Stimulated activated CD8-positive, alpha-beta memory T cell treated with anti-CD3 and anti-CD28 coated beads, Interleukin-4, amount 100 ng/mL, for 4 hours (primary cell): Measurements from ENCODE around the gene MAP3K13.

Experiments used
- DNase-seq, 2 donors: peaks; one replicate each; pipeline ENCODE4 v3.0.0-alpha.2; 2020; ENCODE audit warnings: low read depth in 2 of 2, low spot score in 1 of 2

The MAP3K13 gene

GRCh38 chr3:185504636-185505035 lies 141.7 kb downstream of the MAP3K13 start:
- no peak for DNase-seq

- no peak for DNase-seq
Measured at GRCh38 chr3:185507883-185508282, 144.9 kb downstream of the MAP3K13 start.

- no peak for DNase-seq
Measured at GRCh38 chr3:185508335-185508991, 145.5 kb downstream of the MAP3K13 start.

GRCh38 chr3:185511711-185512110 lies 148.8 kb downstream of the MAP3K13 start:
- no peak for DNase-seq

GRCh38 chr3:185517387-185518130 lies 154.6 kb downstream of the MAP3K13 start:
- no peak for DNase-seq

GRCh38 chr3:185519021-185519420 lies 156.1 kb downstream of the MAP3K13 start:
- DNase-seq, result no peak

- DNase-seq, result no peak
Measured at GRCh38 chr3:185521349-185522138, 158.6 kb downstream of the MAP3K13 start.

GRCh38 chr3:185526349-185526951 lies 163.5 kb downstream of the MAP3K13 start:
- no peak for DNase-seq

GRCh38 chr3:185527364-185527763 lies 164.4 kb downstream of the MAP3K13 start:
- no peak for DNase-seq

GRCh38 chr3:185528532-185528931 lies 165.6 kb downstream of the MAP3K13 start:
- no peak for DNase-seq

GRCh38 chr3:185530856-185531255 lies 167.9 kb downstream of the MAP3K13 start:
- DNase-seq, result no peak

GRCh38 chr3:185532901-185533300 lies 170.0 kb downstream of the MAP3K13 start:
- no peak for DNase-seq

GRCh38 chr3:185534511-185534910 lies 171.6 kb downstream of the MAP3K13 start:
- no peak for DNase-seq

GRCh38 chr3:185537369-185537970 lies 174.5 kb downstream of the MAP3K13 start:
- DNase-seq, result no peak
